SU-DHL-6 (cell line): ENCODE results near the gene EVI5L.

Experiments
- H2AFZ ChIP-seq: fragments of 200-600 bp; sonication (generic); 2 replicates; pipeline ENCODE4 v1.6.1; 2014; ENCODE audit warnings: low read depth, mild to moderate bottlenecking, moderate library complexity, mixed read lengths, antibody characterized with exemption, low read length; ENCODE audit not compliant: severe bottlenecking
- H3F3A ChIP-seq: fragments of 200-600 bp; shearing (Covaris generic); 2 replicates; pipeline ENCODE4 v1.6.0; 2016; ENCODE audit warnings: antibody characterized with exemption, mild to moderate bottlenecking; ENCODE audit not compliant: insufficient read depth
- H3K27ac ChIP-seq: fragments of 200-600 bp; sonication (generic); 2 replicates; pipeline ENCODE4 v1.5.1; 2016; ENCODE audit warnings: low read depth, mild to moderate bottlenecking, low read length, moderate library complexity, mixed read lengths
- H3K27me3 ChIP-seq: fragments of 200-600 bp; sonication (generic), shearing (Covaris generic); 2 replicates; pipeline ENCODE4 v1.6.0; 2014; ENCODE audit warnings: mild to moderate bottlenecking, low read length
- H3K36me3 ChIP-seq: fragments of 200-600 bp; sonication (generic); 2 replicates; pipeline ENCODE4 v1.6.1; 2014; ENCODE audit warnings: mild to moderate bottlenecking, low read length, mixed read lengths
- H3K4me2 ChIP-seq: fragments of 300-600, 200-600 bp; shearing (Covaris generic), sonication (generic); 2 replicates; pipeline ENCODE4 v1.6.0; 2014; ENCODE audit warnings: low read length, low read depth, mild to moderate bottlenecking; ENCODE audit not compliant: poor library complexity, severe bottlenecking
- H3K4me3 ChIP-seq: fragments of 200-600 bp; sonication (generic); 2 replicates; pipeline ENCODE4 v1.5.1; 2014; ENCODE audit warnings: antibody characterized with exemption, low read length, mild to moderate bottlenecking, mixed read lengths; ENCODE audit not compliant: insufficient read depth, poor library complexity, severe bottlenecking
- H3K79me2 ChIP-seq: fragments of 200-600 bp; sonication (generic); 2 replicates; pipeline ENCODE4 v1.6.1; 2014; ENCODE audit warnings: mild to moderate bottlenecking, low read length, moderate library complexity; ENCODE audit not compliant: insufficient read depth
- H3K9ac ChIP-seq: fragments of 200-600 bp; sonication (generic); 2 replicates; pipeline ENCODE4 v1.7.0; 2014; ENCODE audit warnings: mild to moderate bottlenecking, low read length
- H3K9me2 ChIP-seq: fragments of 200-600 bp; sonication (generic); replicated peaks from 2 replicates; pipeline ENCODE4 v1.6.1; 2014; ENCODE audit warnings: low read length; ENCODE audit not compliant: insufficient read depth
- H3K9me3 ChIP-seq: fragments of 200-600 bp; sonication (generic); 2 replicates; pipeline ENCODE4 v1.6.1; 2014; ENCODE audit warnings: low read length, mixed read lengths; ENCODE audit not compliant: insufficient read depth
- H4K20me1 ChIP-seq: fragments of 200-600 bp; sonication (generic); 2 replicates; pipeline ENCODE4 v1.6.1; 2014; ENCODE audit warnings: low read depth, mild to moderate bottlenecking, antibody characterized with exemption, low read length, moderate library complexity, mixed read lengths
- EZH2phosphoT487 ChIP-seq: fragments of 200-600 bp; sonication (generic), shearing (Covaris generic); conservative IDR thresholded peaks from 2 replicates; pipeline ENCODE4 v1.6.1; 2018; ENCODE audit warnings: mild to moderate bottlenecking, antibody characterized with exemption, low read length, moderate library complexity, mixed read lengths
- TF ChIP-seq, protein P1 (sequence below): fragments of 200-600 bp; sonication (generic); IDR thresholded peaks from one replicate; pipeline ENCODE4 v1.5.1; 2017; ENCODE audit warnings: antibody characterized with exemption, mild to moderate bottlenecking, low read length, moderate library complexity; ENCODE audit not compliant: insufficient read depth, poor library complexity, severe bottlenecking

The EVI5L gene

DNA sequence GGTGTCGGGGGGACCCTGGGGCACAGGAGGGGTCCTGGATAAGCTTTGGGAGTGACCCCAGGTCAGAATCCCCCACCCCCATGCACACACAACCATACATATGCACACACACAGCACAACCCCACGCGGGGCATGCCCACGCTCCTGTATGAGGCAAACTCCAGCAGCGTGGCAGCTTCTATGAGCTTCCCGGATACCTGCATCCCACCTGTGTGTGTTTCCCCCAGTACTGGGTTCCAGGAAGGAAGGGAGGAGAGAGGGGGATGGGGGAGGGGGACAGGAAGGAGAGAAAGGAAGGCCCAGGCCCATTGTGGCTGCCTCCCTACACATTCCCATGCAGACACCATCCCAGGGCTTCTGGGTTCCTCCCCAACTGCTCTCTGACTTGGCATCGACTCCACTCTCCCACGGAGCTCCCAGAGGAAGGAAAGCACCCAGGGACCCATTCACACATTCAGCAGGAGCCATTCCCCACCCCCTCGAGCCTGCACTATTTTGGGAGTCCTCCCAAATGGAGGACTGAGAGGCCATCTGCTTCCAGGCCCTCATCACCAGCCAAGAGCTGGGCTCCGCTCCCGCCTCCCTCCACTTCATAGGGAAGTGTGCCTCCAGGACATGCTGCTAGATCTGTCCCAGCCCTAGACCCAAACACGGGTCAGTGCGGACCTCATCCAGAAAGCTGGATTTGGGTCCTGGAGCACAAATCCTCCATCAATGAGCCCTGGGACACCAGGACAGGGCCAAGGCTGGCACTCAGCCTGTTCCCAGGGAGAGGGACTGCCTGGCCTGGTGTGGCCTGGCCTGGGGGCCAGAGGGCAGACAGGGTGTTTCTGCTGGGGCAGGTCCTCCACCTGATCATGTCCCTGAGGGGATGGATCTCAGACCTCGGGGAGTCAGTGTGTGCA lies 30.9 kb downstream of the EVI5L start:
- no peak overlapping the region for H3K4me2 ChIP-seq
- no peaks in the 10 kb centered on the region for H3K27me3 ChIP-seq

GRCh38 chr19:7861619-7862412 lies 31.8 kb downstream of the EVI5L start:
- Histone ChIP-seq H3K4me2 (no peak overlapping the region), H3K9ac (no peak overlapping the region), H3K27me3 (no peaks in the 10 kb centered on the region), H3K9me2 (no peaks in the 10 kb centered on the region), H2AFZ (no peak overlapping the region), H3K27ac (no peak overlapping the region), H3K4me3 (no peak overlapping the region), H3K36me3 (no peaks in the 10 kb centered on the region), H3K9me3 (no peaks in the 10 kb centered on the region), H3F3A (no peaks in the 10 kb centered on the region), H3K79me2 (no peaks in the 10 kb centered on the region), H4K20me1 (no peaks in the 10 kb centered on the region)
- TF ChIP-seq EZH2phosphoT487 = no peak
- TF ChIP-seq, protein P1, sequence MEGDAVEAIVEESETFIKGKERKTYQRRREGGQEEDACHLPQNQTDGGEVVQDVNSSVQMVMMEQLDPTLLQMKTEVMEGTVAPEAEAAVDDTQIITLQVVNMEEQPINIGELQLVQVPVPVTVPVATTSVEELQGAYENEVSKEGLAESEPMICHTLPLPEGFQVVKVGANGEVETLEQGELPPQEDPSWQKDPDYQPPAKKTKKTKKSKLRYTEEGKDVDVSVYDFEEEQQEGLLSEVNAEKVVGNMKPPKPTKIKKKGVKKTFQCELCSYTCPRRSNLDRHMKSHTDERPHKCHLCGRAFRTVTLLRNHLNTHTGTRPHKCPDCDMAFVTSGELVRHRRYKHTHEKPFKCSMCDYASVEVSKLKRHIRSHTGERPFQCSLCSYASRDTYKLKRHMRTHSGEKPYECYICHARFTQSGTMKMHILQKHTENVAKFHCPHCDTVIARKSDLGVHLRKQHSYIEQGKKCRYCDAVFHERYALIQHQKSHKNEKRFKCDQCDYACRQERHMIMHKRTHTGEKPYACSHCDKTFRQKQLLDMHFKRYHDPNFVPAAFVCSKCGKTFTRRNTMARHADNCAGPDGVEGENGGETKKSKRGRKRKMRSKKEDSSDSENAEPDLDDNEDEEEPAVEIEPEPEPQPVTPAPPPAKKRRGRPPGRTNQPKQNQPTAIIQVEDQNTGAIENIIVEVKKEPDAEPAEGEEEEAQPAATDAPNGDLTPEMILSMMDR = no peak

More for the DNA sequence above, 30.9 kb downstream of the EVI5L start:
- Histone ChIP-seq H3K27ac (no peak overlapping the region), H3K4me3 (no peak overlapping the region), H3K9me3 (no peaks in the 10 kb centered on the region), H3F3A (no peaks in the 10 kb centered on the region), H3K9me2 (no peaks in the 10 kb centered on the region), H3K9ac (no peak overlapping the region), H3K36me3 (no peaks in the 10 kb centered on the region), H3K79me2 (no peaks in the 10 kb centered on the region), H2AFZ (no peak overlapping the region), H4K20me1 (no peaks in the 10 kb centered on the region)
- TF ChIP-seq EZH2phosphoT487 = no peak
- TF ChIP-seq, protein P1 = no peak

GRCh38 chr19:7862413-7862951 lies 32.5 kb downstream of the EVI5L start:
- Histone ChIP-seq H3K9ac (no peak overlapping the region), H2AFZ (no peak overlapping the region), H3K4me3 (no peak overlapping the region)

More at GRCh38 chr19:7862413-7862951, 32.5 kb downstream of the EVI5L start:
- Histone ChIP-seq H3K9me3 (no peaks in the 10 kb centered on the region), H3K36me3 (no peaks in the 10 kb centered on the region), H4K20me1 (no peaks in the 10 kb centered on the region), H3K79me2 (no peaks in the 10 kb centered on the region), H3F3A (no peaks in the 10 kb centered on the region), H3K4me2 (no peak overlapping the region), H3K27me3 (no peaks in the 10 kb centered on the region), H3K9me2 (no peaks in the 10 kb centered on the region), H3K27ac (no peak overlapping the region)
- no peak for TF ChIP-seq EZH2phosphoT487
